Measurements from ENCODE around the gene GALNT10. TPM values are rescaled to one million over a fixed set of nuclear protein-coding genes. Genes with fewer than 3 reads are reported as not detected.
"Not testable (repeated sequence)": the region's sequence is repeated elsewhere in the genome, so short reads cannot be mapped to it uniquely, and the experiment has no call there.

GALNT10 gene, protein sequence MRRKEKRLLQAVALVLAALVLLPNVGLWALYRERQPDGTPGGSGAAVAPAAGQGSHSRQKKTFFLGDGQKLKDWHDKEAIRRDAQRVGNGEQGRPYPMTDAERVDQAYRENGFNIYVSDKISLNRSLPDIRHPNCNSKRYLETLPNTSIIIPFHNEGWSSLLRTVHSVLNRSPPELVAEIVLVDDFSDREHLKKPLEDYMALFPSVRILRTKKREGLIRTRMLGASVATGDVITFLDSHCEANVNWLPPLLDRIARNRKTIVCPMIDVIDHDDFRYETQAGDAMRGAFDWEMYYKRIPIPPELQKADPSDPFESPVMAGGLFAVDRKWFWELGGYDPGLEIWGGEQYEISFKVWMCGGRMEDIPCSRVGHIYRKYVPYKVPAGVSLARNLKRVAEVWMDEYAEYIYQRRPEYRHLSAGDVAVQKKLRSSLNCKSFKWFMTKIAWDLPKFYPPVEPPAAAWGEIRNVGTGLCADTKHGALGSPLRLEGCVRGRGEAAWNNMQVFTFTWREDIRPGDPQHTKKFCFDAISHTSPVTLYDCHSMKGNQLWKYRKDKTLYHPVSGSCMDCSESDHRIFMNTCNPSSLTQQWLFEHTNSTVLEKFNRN
- total RNA-seq = 33.1 TPM
- long read RNA-seq, partial matches to known transcripts = 6 of 21 reads
- long read RNA-seq, other reads (novel, unspliced or antisense) = 15 of 21 reads

DNA sequence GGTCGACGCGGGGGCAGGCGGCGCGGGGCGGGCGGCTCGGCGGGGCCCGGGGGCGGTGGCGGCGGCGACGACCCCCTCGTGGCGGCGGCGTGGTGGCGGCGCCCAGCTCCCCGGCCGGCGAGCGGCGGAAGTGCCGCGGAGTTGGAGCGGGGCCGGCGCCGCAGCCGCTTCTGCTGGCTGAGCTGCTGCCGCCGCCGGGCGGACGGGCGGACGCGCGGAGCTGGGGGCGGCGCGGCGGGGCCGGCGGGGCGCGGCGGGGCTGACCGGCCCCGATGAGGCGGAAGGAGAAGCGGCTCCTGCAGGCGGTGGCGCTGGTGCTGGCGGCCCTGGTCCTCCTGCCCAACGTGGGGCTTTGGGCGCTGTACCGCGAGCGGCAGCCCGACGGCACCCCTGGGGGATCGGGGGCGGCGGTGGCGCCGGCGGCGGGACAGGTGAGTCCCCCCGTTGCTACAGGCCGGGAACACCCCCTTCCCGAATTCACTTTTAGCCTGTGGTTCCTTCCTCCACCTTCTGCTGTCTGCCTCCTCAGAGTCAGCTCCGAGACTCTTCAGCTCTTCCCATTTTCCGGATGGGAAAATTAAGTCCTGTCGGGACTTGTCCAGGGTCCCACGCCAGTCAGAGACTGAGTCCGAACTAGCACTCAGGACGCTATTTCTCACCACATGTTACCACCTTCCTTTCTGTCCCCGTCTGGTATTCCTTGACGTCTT lies at the start of gene GALNT10:
TSS of gene GALNT10 (plus strand) at position 139 of the 710 bp plus-strand sequence. CDS start at position 273, 134 bp downstream.
- DNase-seq (ENCODE audit: low spot score) = no peak

DNA sequence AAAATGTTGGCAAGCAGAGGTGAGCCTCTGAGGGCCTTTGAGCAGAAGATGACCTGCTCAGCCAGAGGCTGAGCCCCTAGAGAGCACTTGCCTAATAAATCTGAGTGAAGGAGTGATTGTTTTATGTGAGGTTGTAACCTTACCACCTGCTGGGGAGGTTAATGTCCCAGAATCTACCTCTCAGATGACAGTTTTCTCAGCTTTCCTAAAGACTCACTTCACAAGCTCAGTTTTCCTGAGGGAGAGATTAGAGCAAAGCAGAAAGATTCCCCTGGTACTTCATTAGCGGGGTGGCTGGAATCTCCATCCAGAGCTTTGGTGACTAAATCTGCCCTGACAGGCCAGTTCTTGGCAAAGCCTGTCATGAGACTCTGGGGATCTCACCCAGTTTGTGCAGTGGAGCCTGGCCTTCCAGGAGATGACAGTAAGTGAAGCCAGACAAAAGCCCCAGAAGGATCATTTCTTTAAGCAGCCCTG lies 48.8 kb upstream of the GALNT10 start:
- DNase-seq (ENCODE audit: low spot score) = no peak

DNA sequence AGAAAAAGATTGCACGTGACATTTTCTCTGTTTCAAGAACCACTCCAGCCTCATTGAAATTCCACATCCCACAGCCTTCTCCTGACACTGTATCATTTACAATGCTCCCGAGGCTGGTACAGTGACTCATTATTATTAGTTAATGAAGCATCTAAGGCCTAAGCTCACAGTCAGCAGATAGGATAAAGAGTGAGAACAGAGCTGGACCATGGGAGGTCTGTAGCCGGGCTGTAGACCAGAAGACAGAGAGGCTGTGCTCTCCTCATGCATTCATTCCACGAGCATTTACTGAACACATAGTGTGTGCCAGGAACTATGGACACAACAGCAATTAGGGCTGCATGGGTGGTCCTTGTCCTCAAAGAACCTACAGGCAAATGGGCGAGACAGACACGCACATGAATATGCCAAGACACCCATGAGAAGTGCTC lies 47.3 kb upstream of the GALNT10 start:
- DNase-seq (ENCODE audit: low spot score) = no peak

DNA sequence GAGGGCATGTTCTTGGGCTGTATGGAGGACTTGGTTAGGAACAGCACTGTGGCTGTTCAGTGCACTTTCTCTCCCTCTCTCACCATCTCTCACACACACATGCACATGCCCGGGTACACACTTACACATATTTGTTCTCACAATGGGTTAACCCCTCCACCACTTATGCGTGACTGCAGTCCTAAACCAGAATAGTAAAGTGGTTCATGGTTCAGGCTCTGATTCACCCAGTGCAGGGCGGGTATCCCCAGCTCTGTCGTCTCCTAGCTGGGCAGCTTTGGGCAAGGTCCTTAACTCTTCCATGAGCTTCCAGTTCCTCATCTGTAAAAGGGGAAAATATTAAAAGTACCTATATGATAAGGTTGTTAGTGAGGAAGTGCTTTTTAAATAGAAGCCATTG lies 45.3 kb upstream of the GALNT10 start:
- DNase-seq (ENCODE audit: low spot score) = no peak

DNA sequence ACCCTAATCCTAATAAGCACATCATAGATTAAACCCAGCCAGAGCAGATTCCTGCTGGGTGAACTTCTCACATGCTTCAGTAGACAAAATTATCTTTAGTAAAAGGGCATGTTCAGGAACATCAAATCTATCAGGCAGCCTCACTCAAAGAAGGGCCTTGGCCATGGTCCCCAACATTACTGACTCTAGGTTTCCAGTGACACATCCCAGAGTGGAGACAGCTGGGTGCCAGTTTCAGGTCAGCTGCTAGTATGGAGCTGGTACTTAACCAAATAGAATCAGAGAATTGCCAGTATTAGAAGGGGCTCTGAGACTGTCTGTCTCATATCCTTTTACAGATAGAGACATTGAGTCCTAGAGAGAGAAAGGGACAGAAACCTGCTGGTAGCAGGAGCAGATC lies 44.1 kb upstream of the GALNT10 start:
- no peak for DNase-seq (ENCODE audit: low spot score)

DNA sequence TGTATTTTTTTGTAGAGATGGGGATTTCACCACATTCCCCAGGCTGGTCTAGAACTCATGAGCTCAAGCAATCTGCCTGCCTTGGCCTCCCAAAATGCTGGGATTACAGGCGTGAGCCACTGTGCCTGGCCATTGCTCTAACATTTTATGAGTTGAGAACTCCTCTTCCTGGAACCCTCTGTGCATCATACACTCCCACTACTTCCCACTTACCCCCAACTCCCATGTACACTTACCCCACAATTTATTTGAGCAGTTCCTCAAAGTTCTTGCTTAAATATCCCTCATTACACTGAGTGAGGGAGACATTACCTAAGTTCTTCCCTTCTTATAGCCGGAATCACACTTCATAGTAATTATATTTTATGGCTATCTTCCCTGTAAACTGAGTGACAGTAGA lies 42.9 kb upstream of the GALNT10 start:
- no peak for DNase-seq (ENCODE audit: low spot score)

DNA sequence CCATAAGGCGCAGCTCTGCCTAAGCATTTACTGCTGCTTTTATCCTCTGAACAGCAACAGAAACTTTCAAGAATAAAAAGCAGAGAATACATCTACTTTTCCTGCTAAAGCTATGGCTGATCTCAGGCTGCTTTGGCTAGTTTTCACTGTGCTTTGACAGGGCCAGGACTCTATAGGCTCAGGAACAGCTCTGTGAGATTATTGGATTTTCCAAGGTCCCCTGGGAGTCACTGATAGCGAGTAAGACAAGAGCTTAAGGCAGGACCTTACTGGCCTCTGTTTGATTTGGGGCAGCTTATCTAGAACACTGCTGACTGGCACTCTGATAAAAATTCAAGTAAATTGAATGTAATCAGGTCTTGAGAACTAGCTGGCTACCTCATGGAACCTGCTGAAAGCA lies 40.1 kb upstream of the GALNT10 start:
- DNase-seq (ENCODE audit: low spot score) = not testable (repeated sequence)

DNA sequence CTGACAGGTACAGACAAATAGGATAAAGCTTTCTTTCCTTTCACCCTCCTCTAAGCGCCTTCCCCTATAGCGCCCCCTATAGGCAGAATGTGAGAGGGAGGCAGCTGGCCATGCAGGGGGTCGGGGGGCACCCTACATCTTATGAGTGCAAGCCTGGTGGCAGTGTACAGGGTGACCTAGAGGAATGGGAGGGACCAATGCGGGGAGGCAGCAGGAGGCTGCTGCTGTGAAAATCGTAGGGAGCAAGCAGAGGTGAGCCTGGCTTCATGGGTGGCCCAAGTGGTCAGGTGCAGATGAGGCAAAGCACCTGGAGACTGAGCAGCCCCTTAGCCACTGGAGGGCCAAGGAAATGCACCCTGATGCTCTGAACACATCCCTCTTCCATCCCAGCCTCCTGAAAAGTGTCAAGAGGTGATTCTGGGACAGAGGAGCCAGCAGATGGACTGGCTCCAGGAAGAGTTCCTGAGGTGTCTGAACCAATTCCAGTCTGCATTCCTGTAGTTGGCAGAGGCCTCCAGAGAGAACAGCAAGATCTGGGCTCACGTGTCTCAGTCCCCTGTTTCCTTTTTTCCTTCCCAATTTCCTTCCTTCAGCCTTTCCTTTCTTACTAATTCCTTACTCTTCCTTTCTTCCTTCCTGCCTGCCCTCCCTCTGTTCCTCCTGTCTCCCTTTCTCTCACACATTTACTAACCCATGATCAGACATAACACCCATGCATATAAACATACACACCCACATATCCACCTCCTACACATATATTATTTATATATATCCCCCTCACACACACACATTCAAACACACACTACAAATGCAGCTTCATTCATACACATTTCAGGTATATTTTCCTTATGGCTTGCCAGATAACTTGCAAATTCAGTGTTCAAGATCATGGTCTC lies 32.8 kb upstream of the GALNT10 start:
- DNase-seq (ENCODE audit: low spot score) = no peak

DNA sequence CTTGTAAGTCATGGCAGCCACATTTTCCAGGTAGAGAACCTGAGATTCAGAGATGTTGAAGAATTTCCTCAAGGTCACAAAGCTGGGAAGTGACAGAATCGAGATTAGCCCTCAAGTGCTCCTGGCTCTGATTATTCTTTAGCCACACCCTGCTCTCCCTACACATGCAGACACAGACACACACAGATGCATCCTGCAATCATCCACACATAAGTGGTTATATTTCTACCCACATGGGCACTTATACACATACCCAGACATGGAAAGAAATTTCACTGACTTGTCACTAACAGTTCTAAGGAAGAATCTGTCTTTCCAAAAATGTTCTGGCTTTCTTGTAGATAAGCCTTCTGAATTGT lies 32.2 kb upstream of the GALNT10 start:
- no peak for DNase-seq (ENCODE audit: low spot score)

DNA sequence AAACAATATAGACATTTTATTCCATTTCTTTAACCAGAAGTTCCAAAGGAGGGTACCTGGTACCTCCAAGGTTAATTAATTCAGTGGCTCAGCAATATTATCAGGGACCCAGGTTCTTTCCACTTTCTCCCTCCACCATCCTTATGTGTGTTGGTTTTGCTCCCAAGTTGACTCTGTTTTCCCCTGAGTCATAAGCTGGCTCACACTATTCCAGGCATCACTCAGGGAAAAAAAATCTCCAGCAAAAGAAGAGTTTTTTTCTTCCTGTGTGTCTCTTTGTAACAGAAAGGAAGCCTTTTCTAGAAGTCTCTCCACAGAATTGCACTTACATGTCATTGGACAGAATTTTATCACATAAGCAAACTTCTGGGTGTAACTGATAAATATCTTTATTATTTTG lies 31.2 kb upstream of the GALNT10 start:
- no peak for DNase-seq (ENCODE audit: low spot score)

DNA sequence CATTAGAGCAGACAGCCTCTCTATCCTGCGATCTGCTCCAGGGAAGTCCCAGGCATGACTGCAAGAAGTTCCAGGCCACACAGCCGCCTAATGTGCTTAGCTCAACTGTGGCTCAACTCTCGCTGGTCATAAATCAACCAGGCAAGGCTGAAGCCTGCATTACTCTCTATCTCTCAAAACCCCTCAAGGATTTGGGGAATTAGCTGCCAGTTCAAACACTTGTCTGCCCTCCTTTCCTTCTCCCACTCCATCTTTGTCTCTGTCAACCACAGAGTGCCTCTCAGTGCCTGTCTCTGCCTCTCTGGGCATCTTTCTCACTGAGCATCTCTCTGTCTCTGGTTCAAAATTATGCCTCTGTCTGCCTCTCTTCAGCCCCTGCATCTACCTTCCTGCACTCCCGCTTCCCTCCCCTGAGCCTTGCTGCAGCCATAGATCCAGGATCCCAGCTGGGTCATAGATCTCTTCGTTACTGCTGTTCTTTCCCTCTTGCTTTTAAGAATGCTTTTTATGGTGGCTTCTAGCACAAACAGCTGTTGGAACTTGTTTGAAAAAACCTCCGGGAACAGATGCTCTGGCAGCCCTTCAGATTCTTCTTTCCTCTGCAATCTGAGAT lies 27.9 kb upstream of the GALNT10 start:
- DNase-seq (ENCODE audit: low spot score) = no peak

DNA sequence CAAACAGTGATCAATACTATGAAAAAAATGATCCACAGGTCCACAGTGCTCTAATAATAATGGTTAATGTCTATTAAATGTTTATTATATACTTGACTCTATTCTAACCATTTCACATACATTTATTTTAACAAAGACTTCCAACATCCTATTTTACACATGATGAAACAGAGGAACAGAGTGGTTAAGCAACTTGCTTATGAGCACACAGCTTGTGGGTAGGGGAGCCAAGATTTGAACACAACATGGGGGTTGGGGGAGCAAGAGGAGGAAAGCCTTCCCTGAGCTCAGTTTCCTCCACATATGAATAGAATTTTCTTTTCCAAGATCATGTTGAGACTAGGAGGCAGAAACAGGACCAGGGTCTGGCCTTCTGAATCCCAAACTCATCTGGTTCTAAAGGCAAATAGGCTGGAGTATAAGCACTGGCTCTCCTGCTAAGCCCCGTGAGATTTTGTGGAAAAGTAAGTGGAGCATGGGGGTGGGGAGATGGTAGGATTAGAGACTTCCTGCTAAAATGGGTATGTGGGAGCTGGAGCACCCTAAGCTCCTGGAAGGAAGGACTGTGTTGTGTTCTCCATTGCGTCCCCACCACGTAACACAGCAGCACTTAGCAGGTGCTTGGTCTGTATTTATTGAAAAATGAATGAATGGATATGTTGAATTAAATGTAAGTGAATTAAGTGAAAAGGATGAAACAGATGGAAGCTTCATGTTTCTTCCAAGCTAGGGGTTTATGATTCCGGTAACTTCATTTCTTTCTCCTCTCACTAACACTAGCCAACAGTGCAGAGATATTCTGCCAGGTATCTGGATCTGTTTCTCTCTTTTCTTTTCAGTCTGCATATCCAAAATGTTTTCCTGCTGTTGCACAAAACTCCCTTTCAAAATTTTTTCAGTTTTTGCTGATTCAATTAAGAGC lies 26.9 kb upstream of the GALNT10 start:
- DNase-seq (ENCODE audit: low spot score) = no peak

DNA sequence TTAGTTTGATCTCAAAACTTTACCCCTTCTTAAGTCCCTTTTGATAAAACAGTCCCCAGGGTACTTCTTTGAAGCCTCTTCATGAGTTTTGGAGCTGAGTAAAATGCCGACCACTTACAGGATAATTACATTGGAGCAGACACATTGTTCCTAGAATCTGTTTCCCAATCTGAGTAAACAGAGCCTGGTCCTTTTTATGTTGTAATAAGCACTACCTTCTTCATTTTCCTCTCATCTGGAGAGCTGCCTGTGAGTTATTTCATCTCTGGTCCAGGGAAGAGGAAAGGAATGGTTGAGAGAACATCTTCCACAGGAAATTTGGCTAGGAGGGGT lies 26.3 kb upstream of the GALNT10 start:
- DNase-seq (ENCODE audit: low spot score) = no peak

DNA sequence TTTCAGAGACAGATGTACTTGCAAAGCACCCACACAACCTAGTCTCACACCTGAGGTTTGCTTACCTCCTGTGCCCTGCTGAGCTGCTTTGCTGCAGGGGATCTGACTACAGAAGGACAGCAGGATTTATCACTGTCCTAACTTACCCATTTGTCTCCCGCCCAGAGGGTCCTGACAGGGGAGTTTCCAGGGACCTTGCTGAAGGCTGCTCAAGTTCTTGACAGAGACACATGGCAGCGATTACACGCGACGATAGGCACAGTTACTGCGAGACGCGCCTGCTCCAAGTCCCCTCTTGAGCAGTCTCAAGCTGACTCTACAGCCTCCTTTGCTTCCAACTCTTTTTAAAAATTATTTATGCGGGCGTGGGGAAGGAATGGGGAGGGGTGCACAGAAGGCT lies 24.6 kb upstream of the GALNT10 start:
- no peak for DNase-seq (ENCODE audit: low spot score)

DNA sequence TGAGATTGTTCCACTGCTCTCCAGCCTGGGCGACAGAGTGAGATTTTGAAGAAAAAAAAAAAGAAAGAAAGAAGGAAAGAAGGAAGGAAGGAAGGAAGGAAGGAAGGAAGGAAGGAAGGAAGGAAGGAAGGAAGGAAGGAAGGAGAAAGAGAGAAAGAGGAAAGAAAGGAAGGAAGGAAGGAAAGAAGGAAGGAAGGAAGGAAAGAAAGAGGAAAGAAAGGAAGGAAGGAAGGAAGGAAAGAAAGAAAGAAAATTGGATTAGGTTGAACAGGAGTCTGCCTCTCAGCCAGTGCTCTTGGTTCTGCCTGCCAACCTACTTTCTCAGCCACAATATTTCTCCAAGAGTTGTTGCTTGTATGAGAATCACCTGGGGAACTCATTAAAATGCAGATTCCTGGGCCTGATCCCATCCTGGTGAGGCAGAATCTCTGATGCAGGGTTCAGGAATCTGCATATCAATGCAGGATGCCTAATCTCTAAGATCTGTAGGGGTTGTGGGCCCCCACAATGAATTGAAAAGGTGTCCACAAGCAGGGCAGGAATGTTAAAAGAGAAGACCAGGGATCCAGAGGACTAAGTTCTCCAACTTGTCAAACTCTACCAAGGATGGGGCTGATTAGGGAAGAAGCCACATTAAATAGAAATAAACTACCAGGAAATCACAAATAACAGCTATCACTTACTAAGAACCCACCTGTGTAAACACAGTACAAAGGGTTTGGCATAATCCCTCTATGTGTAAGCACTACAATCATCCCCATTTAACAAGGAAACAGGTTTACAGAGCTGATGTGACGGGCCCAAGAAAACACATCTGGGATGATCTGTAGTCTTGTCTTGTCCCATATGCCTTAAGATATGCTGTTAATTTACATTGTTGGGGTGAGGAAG lies 23.4 kb upstream of the GALNT10 start:
- DNase-seq (ENCODE audit: low spot score) = no peak

DNA sequence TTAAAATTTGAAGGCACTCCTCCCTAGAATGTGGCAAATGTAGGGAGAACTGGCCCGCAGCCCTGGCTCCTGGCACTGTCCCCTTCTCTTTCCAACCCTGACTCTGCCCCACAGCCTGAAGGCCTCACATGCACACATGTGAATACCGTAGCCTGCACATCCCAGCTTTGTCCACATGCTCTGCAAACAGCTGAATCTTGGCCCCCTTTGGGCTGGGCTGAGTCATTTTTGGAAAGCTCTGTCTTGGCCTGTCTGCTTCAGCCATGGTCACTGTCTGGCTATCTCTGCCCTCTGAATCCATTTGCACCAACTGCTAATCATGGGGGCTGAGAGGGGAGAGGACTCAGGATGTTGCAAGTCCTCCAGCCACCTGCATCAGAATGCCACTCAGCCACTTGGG lies 22.1 kb upstream of the GALNT10 start:
- no peak for DNase-seq (ENCODE audit: low spot score)

DNA sequence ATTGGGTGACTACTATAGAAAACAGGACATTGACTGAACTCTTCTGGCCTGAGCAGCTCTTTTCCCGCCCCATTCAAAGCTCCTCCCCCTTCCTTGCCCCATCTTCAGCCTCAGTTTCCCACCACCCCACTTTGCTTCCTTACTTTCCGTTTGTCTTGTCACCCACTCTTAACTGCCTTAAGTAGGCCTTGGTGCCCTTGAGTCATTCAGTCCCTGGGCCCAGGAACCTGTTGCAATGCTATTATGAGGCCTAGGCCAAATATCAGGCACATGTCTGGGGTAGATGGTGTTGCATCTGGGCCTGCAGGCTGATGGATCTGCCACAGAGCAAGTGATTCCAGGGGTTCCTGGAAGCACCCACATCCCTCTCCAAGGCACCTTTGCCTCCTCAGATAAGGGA lies 17.7 kb upstream of the GALNT10 start:
- no peak for DNase-seq (ENCODE audit: low spot score)

DNA sequence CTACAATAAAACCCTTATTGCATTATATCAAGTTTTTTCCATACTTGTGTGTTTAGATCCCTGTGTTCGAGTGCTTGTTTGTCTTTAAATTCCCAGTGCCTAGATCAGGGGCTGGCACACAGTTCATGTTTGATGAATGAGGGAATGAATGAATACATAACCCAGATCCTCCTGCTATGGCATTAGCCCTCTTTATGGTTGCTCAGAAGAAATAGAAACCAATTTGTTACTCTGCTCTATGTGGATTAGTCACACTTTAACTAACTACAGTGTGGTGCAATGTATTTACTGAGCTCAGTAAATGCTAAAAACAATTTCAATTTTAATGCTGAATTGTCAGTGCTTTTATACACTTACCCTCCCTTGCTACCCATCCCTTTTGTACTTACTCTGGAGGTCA lies 16.4 kb upstream of the GALNT10 start:
- DNase-seq (ENCODE audit: low spot score) = no peak

DNA sequence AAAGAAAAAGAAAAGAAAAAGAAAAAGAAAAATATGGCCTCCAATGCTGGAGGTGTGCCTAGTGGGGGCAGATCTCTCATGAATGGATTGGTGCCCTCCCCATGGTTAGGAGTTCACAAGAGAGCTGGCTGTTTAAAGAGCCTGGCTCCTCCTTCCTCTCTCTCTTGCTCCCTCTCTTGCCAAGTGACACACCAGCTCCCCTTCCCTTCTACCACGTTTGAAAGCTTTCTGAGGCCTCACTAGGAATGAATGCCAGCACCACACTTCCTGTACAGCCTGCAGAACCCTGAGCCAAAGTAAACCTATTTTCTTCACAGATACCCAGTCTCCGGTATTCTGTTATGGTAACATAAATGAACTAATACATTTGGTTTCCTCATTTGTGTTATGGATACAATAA lies 14.4 kb upstream of the GALNT10 start:
- DNase-seq (ENCODE audit: low spot score) = no peak

All from mesenteric fat pad (tissue), 1 donor.